Keratinocyte (primary cell): Measurements from ENCODE around the gene FER1L5. TPM values are rescaled to one million over a fixed set of nuclear protein-coding genes. Genes with fewer than 3 reads are reported as not detected.

Experiments
- DNase-seq: peaks from one replicate; pipeline ENCODE4 v3.0.0-alpha.2; 2011; ENCODE audit warnings: low read depth, missing footprints, low spot score
- FAIRE-seq: peaks from 2 replicates; lab custom pipeline; 2011; peaks lifted over from hg19 to GRCh38; lab: Jason Lieb, UNC
- H2AFZ ChIP-seq: 2 replicates; pipeline ENCODE4 v1.6.0; 2012; ENCODE audit warnings: low read length, control low read depth, inconsistent platforms; ENCODE audit not compliant: control insufficient read depth
- H3K27ac ChIP-seq: 2 replicates; pipeline ENCODE4 v1.5.1; 2011; ENCODE audit warnings: low read length; ENCODE audit not compliant: control insufficient read depth, insufficient read depth
- H3K27me3 ChIP-seq: 3 replicates; pipeline ENCODE4 v1.6.0; 2011; ENCODE audit warnings: low read length; ENCODE audit not compliant: control insufficient read depth, insufficient read depth; ENCODE audit errors: extremely low read depth
- H3K36me3 ChIP-seq, 2 experiments: 2 replicates in 1 of 2; 3 replicates in 1 of 2; pipeline ENCODE4 v1.5.1; 2011; ENCODE audit warnings: low read length in 2 of 2, mild to moderate bottlenecking in 1 of 2; ENCODE audit not compliant: control insufficient read depth in 2 of 2, insufficient read depth in 2 of 2; ENCODE audit errors: extremely low read depth in 1 of 2
- H3K4me1 ChIP-seq: 3 replicates; pipeline ENCODE4 v1.5.1; 2011; ENCODE audit warnings: low read length; ENCODE audit not compliant: control insufficient read depth, insufficient read depth; ENCODE audit errors: extremely low read depth
- H3K4me2 ChIP-seq: 3 replicates; pipeline ENCODE4 v1.6.0; 2011; ENCODE audit warnings: low read depth, low read length; ENCODE audit not compliant: control insufficient read depth, insufficient read depth; ENCODE audit errors: extremely low read depth
- H3K4me3 ChIP-seq, 3 experiments: fragments of 200-600 bp in 1 of 3; sonication (generic) in 1 of 3; 2 replicates in 2 of 3; 3 replicates in 1 of 3; pipeline ENCODE4 v1.5.1; 2011 to 2016; ENCODE audit warnings: low read length in 3 of 3, mild to moderate bottlenecking in 3 of 3, control low read depth in 2 of 3, inconsistent platforms in 1 of 3, low read depth in 1 of 3, mixed read lengths in 1 of 3, mixed run types in 1 of 3, moderate library complexity in 1 of 3; ENCODE audit not compliant: control insufficient read depth in 2 of 3, insufficient read depth in 2 of 3; ENCODE audit errors: extremely low read depth in 1 of 3
- H3K79me2 ChIP-seq: 2 replicates; pipeline ENCODE4 v1.6.0; 2012; ENCODE audit warnings: low read length; ENCODE audit not compliant: control insufficient read depth, insufficient read depth
- H3K9ac ChIP-seq: 3 replicates; pipeline ENCODE4 v1.6.0; 2011; ENCODE audit warnings: low read length; ENCODE audit not compliant: control insufficient read depth, insufficient read depth; ENCODE audit errors: extremely low read depth
- H3K9me1 ChIP-seq: 3 replicates; pipeline ENCODE4 v1.6.0; 2011; ENCODE audit warnings: low read length; ENCODE audit not compliant: control insufficient read depth, insufficient read depth; ENCODE audit errors: extremely low read depth
- H3K9me3 ChIP-seq: 2 replicates; pipeline ENCODE4 v1.5.1; 2012; ENCODE audit warnings: low read depth, low read length; ENCODE audit not compliant: control insufficient read depth
- H4K20me1 ChIP-seq: 3 replicates; pipeline ENCODE4 v1.6.0; 2011; ENCODE audit warnings: low read length; ENCODE audit not compliant: control insufficient read depth, insufficient read depth; ENCODE audit errors: extremely low read depth
- CTCF ChIP-seq, 3 experiments: IDR thresholded peaks in 1 of 3; conservative IDR thresholded peaks in 1 of 3; optimal IDR thresholded peaks in 1 of 3; 2 replicates in 2 of 3; 3 replicates in 1 of 3; pipeline versions ENCODE3 to v1.5.1; 2011; ENCODE audit warnings: low read length in 3 of 3, mild to moderate bottlenecking in 3 of 3, moderate library complexity in 2 of 3, control low read depth in 1 of 3, inconsistent platforms in 1 of 3; ENCODE audit not compliant: insufficient read depth in 2 of 3; ENCODE audit errors: extremely low read depth in 1 of 3
- EZH2 ChIP-seq: IDR thresholded peaks from one replicate; pipeline ENCODE4 v1.6.1; 2012; ENCODE audit warnings: inconsistent platforms, mild to moderate bottlenecking, low read length, moderate library complexity
- dilution Hi-C: fragments of 300-500 bp; cut with MboI; formaldehyde crosslinking; loops from one replicate; pipeline ENCODE4 v1.7.0; 2020; ENCODE audit warnings: low sequenced_read_pairs; ENCODE audit not compliant: extremely low pct_ligation_motif_present
- polyA plus RNA-seq, 5 experiments: library from polyadenylated mRNA; depleted of rRNA in 3 of 5; stranded (reverse) in 3 of 5; stranded (forward) in 1 of 5; unstranded in 1 of 5; fragments of >200 nt; gene quantifications; 1 replicate in 1 of 5; 2 replicates in 3 of 5; 3 replicates in 1 of 5; pipeline versions ENCODE4 v1.2.1 to v1.2.3, GENCODE V29; 2011 to 2012; ENCODE audit warnings: missing spikeins in 2 of 5, low read depth in 1 of 5, low replicate concordance in 1 of 5

Gene FER1L5
- polyA plus RNA-seq, 1 donor (not counting 4 experiments of a cell fraction or from before 2014, with no cell fraction given): 0.01 TPM

GRCh38 chr2:96697476-96697875 lies 54.9 kb downstream of the FER1L5 start:
- Histone ChIP-seq H3K36me3 (no peaks in the 10 kb centered on the region), H3K4me3 (no peak overlapping the region), H3K27me3 (no peaks in the 10 kb centered on the region), H3K4me2 (peak overlapping the region; percentile 56), H3K27ac (no peak overlapping the region), H3K4me1 (peaks cover 23% of the 10 kb centered on the region), H3K9me3 (no peaks in the 10 kb centered on the region), H4K20me1 (no peaks in the 10 kb centered on the region), H3K9me1 (no peaks in the 10 kb centered on the region), H3K79me2 (no peaks in the 10 kb centered on the region), H2AFZ (no peak overlapping the region), H3K9ac (no peak overlapping the region)
- no peak for TF ChIP-seq EZH2
- no peak for TF ChIP-seq CTCF (optimal IDR thresholded peaks at IDR 0.05 in 1 of 3, IDR thresholded peaks at IDR 0.05 in 1 of 3, conservative IDR thresholded peaks at IDR 0.05 in 1 of 3; ENCODE audit: extremely low read depth in 1 of 3, insufficient read depth in 2 of 3, low read length in 3 of 3)
- FAIRE-seq (peak; percentile 26), DNase-seq (no peak)
- dilution Hi-C loops: no loop called here

DNA sequence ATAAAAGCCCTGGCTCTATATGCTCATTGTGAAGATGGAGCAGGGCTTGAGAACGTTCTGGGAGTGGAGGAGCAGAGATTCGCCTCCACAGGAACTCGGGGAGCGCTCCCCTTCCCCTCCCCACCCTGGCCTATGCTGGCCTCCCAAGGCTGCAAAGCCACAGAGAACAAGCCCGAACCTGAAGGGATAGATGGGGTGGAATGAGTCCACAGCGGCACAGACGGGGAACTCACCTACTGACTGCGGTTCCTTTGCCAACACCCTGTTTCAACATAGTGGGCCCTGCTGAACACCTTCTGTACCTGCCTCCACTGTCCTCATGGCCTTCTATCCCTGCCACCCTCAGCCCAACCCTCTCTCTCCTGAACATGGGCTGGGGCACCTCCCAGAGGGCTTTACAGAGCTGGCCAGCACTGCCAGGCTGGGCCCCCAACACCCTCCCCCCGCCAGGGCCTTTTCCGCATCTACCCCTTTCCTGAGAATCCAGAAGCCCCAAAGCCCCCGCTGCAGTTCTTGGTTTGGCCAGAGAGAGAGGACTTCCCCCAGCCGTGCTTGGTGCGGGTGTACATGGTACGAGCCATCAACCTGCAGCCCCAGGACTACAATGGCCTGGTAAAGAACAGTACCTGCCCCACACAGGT lies 55.8 kb downstream of the FER1L5 start:
- no peak for TF ChIP-seq CTCF (optimal IDR thresholded peaks at IDR 0.05 in 1 of 3, IDR thresholded peaks at IDR 0.05 in 1 of 3, conservative IDR thresholded peaks at IDR 0.05 in 1 of 3; ENCODE audit: extremely low read depth in 1 of 3, insufficient read depth in 2 of 3, low read length in 3 of 3)
- no peak for TF ChIP-seq EZH2
- Histone ChIP-seq H3K79me2 (no peaks in the 10 kb centered on the region), H3K9ac (peak overlapping the region; percentile 30), H3K27me3 (no peaks in the 10 kb centered on the region), H3K27ac (no peak overlapping the region), H3K9me3 (no peaks in the 10 kb centered on the region), H3K4me2 (peak overlapping the region; percentile 56), H3K36me3 (peaks cover 0 to 2% of the 10 kb centered on the region in 2 experiments), H3K4me1 (peaks cover 23% of the 10 kb centered on the region), H4K20me1 (no peaks in the 10 kb centered on the region), H3K4me3 (no peak overlapping the region), H2AFZ (no peak overlapping the region), H3K9me1 (no peaks in the 10 kb centered on the region)
- dilution Hi-C loops: no loop called here
- DNase-seq (peak; percentile 45), FAIRE-seq (peak; percentile 99)
